AG10803 (cell line): ENCODE results near the gene SYNE1.
"Not testable (repeated sequence)": the region's sequence is repeated elsewhere in the genome, so short reads cannot be mapped to it uniquely, and the experiment has no call there.

Source experiments
- DNase-seq: peaks from one replicate; pipeline ENCODE4 v3.0.0; 2010; ENCODE audit warnings: low read depth
- H3K4me3 ChIP-seq: 2 replicates; pipeline ENCODE4 v1.5.1; 2011; ENCODE audit warnings: mild to moderate bottlenecking, low read length, control low read depth
- TF ChIP-seq, protein P1 (sequence below): conservative IDR thresholded peaks from 2 replicates; pipeline ENCODE4 v1.5.1; 2011; ENCODE audit warnings: mild to moderate bottlenecking, low read length, control low read depth, inconsistent platforms

Gene SYNE1

DNA sequence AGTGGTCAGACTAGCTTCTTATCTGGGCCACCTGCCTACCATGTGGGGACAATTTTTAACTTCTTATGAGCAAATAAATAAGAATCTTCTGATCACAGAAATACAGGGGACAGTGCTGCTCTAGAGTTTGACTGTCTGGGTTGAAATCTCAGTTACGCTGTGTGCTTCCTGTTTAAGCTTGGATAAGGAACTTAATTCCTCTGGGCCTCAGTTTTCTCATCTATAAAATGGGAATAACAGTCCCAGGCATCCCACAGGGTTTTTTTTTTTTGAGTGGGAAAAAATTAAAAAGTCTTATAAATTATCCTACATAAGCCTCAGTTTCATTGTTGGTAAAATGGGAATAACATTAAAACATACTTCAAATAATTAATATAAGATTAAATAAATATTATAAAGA is 488.8 kb downstream of the SYNE1 start:
- no peak for DNase-seq
- H3K4me3 ChIP-seq, result no peak overlapping the region
- TF ChIP-seq, protein P1, sequence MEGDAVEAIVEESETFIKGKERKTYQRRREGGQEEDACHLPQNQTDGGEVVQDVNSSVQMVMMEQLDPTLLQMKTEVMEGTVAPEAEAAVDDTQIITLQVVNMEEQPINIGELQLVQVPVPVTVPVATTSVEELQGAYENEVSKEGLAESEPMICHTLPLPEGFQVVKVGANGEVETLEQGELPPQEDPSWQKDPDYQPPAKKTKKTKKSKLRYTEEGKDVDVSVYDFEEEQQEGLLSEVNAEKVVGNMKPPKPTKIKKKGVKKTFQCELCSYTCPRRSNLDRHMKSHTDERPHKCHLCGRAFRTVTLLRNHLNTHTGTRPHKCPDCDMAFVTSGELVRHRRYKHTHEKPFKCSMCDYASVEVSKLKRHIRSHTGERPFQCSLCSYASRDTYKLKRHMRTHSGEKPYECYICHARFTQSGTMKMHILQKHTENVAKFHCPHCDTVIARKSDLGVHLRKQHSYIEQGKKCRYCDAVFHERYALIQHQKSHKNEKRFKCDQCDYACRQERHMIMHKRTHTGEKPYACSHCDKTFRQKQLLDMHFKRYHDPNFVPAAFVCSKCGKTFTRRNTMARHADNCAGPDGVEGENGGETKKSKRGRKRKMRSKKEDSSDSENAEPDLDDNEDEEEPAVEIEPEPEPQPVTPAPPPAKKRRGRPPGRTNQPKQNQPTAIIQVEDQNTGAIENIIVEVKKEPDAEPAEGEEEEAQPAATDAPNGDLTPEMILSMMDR, result no peak

DNA sequence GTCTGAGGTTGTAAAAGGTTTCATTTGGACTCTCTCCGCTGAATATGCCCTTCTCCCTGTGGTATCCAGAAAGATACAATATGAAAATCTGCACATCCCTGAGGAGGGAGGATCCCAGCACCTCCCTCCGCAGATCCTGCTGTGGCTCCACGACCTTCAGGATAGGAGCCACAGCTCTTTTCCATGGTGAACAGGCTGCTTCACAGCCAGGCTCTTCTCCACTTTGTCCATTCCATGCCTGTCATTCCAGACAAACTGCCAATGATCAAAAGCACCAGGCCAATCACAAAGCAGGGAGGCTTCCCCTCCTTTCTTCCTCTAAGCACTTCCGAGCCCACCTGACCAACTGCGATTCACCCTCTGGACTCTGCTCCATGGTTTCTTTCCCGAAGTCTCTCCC is 489.9 kb downstream of the SYNE1 start:
- no peak overlapping the region for H3K4me3 ChIP-seq
- no peak for DNase-seq
- TF ChIP-seq, protein P1, result no peak

DNA sequence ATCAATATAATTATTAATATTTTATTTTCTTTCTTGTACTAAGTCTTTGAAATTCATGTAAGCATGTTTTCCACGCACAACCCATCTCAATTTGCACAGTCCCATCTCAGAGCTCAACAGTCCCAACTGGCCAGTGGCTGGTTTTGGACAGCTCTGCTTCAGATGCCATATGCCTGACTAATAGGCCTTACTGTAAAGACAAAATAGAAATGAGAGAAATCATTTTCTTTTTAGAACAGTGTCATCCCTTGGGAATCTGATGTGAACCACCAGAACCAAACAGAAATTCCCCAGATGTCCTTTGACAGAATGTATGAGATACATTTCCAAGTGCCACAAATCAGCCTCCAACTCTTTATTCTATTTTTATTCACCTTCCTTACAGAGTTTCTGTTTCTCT is 490.8 kb downstream of the SYNE1 start:
- TF ChIP-seq, protein P1, result no peak
- no peak overlapping the region for H3K4me3 ChIP-seq
- DNase-seq, result peak; percentile 92

DNA sequence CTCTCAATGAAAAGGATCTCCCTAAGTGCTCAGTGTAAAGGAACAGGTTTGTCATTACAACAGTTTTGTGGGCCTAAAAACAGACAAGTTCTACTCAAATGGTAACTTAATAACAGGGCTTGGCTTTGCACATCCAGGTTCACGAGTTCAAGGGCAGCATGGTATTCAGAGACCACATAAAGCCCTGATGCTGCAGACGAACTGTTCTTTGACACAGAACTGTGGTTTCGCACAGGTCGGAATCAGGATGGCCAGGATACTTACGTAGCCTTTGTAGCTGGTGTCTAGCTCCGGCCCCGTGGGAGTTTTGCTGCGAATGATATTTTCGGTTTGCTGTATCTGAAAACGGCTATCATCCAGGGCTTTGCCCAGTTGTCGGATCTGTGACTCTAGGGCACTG is 493.8 kb downstream of the SYNE1 start:
- TF ChIP-seq, protein P1, result no peak
- no peak for DNase-seq
- H3K4me3 ChIP-seq, result no peak overlapping the region

DNA sequence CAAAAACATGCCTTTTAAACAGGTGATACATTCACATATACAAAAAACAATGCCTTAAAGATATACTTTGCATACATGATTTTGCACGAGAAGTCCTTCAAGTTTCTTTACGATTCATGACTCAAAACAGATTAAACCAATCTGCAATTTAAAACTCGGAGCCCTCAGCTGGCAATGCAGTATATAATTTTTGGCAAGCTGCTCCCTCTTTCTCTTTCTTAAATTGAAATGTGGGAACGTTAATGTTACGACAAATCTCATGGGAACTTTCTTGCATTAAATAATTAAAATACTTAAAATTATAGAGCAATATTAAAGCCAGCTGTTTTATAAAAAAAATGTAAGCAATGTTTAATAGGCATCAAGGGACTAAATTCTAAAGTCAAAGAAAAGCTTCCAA is 495.1 kb downstream of the SYNE1 start:
- TF ChIP-seq, protein P1, result no peak
- no peak overlapping the region for H3K4me3 ChIP-seq
- peak; percentile 84 for DNase-seq

DNA sequence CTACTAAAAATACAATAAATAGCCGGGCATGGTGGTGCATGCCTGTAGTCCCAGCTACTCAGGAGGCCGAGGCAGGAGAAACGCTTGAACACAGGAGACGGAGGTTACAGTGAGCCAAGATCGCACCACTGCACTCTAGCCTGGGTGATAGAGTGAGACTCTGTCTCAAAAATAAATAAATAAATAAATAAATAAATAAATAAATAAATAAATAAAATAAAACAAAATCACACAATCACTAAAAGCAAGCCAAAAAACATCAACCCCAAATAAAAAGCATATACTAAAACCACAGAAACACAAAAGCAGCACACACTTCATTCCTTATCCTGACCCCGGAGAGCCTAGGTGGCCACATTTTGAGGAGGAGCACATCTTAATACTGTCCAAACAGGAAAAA is 498.8 kb downstream of the SYNE1 start:
- DNase-seq, H3K4me3 ChIP-seq: not testable (repeated sequence)

DNA sequence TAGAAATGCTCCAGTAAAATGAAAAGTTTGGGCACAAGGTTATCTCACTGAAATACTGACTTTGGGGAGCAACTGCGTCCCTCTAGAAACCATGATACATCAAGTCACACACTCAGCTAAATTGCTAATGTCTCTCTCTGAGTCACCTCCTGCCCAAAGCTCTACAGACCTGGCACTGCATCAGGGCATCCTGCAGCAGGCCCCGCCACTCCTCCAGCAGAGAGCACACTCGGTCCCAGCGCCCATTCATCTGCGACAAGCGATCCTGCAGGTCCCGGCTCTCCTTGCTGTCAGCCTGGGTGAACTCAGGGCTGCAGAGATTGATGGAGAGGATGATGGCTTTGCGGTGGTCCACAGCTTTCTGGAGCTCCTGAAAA is 500.7 kb downstream of the SYNE1 start:
- no peak for DNase-seq
- TF ChIP-seq, protein P1, result no peak
- no peak overlapping the region for H3K4me3 ChIP-seq
